Measurements from ENCODE around the gene MAGED2. TPM values are rescaled to one million over a fixed set of nuclear protein-coding genes. Genes with fewer than 3 reads are reported as not detected.

Gene MAGED2
- polyA plus RNA-seq, 3 donors: 38.3 to 43.5 (median 39.1) TPM

GRCh38 chrX:54798137-54798536 lies 9.4 kb upstream of the MAGED2 start, which contains the start of gene ITIH6:
Gene ITIH6 (minus strand): TSS chrX:54798255. CDS start chrX:54798210, 45 bp downstream.
- no peak for TF ChIP-seq CTCF (IDR thresholded peaks at IDR 0.05)
- Histone ChIP-seq H3K4me3 (replicated peaks in 1 of 3; ENCODE audit: low read depth in 2 of 3, low read length in 3 of 3) (no peak within 1 kb of the TSS), H3K9ac (ENCODE audit: insufficient read depth, low read length, poor library complexity, severe bottlenecking) (no peak within 1 kb of the TSS), H4K20me1 (ENCODE audit: insufficient read depth, low read length) (no peaks in the 10 kb centered on the region), H3K4me1 (ENCODE audit: control insufficient read depth in 1 of 2, insufficient read depth in 2 of 2, low read length in 2 of 2) (no peaks in the 10 kb centered on the region), H3K79me2 (ENCODE audit: insufficient read depth, low read length) (no peaks in the 10 kb centered on the region), H3K27me3 (ENCODE audit: control insufficient read depth in 2 of 2, insufficient read depth in 2 of 2, low read length in 2 of 2) (no peaks in the 10 kb centered on the region), H3K9me3 (replicated peaks in 1 of 2; ENCODE audit: control insufficient read depth in 1 of 2, insufficient read depth in 1 of 2, low read length in 2 of 2) (no peaks in the 10 kb centered on the region), H3K36me3 (replicated peaks in 1 of 2; ENCODE audit: control insufficient read depth in 1 of 2, insufficient read depth in 2 of 2, low read length in 2 of 2) (no peaks in the 10 kb centered on the region), H3K4me2 (replicated peaks; ENCODE audit: extremely low read depth, low read length, poor library complexity, severe bottlenecking) (no peak within 1 kb of the TSS), H3K27ac (ENCODE audit: low read depth in 1 of 2, low read length in 2 of 2) (no peak within 1 kb of the TSS), H2AFZ (ENCODE audit: insufficient read depth, low read depth, low read length, poor library complexity, severe bottlenecking) (no peak within 1 kb of the TSS)
- no peaks in the 10 kb centered on the region for H3K9me3 Mint-ChIP-seq
- no peak for DNase-seq
- peaks cover 2 to 10% (median 3%) of the 10 kb centered on the region in 3 donors for H3K27me3 Mint-ChIP-seq (ENCODE audit: low read depth in 3 of 3)
- whole genome bisulfite sequencing (ENCODE audit: insufficient coverage): no CpG with 5 or more reads among the region's 2 CpGs
- H3K27ac Mint-ChIP-seq: no peak within 1 kb of the TSS
- intact Hi-C loops (cut with micrococcal nuclease): no loop called here
- H3K36me3 Mint-ChIP-seq: no peaks in the 10 kb centered on the region
- no peaks in the 10 kb centered on the region for H3K4me1 Mint-ChIP-seq
- H3K4me3 Mint-ChIP-seq: no peak within 1 kb of the TSS

GRCh38 chrX:54799046-54799445 lies 8.5 kb upstream of the MAGED2 start:
- no peak for TF ChIP-seq CTCF (IDR thresholded peaks at IDR 0.05)
- no peaks in the 10 kb centered on the region for H3K4me1 ChIP-seq (ENCODE audit: control insufficient read depth in 1 of 2, insufficient read depth in 2 of 2, low read length in 2 of 2)
- H3K27me3 Mint-ChIP-seq (ENCODE audit: low read depth in 3 of 3): peaks cover 2 to 10% (median 3%) of the 10 kb centered on the region in 3 donors
- no peak overlapping the region for H3K27ac ChIP-seq (ENCODE audit: low read depth in 1 of 2, low read length in 2 of 2)
- H3K79me2 ChIP-seq (ENCODE audit: insufficient read depth, low read length): no peaks in the 10 kb centered on the region
- no peak overlapping the region for H3K4me3 ChIP-seq (replicated peaks in 1 of 3; ENCODE audit: low read depth in 2 of 3, low read length in 3 of 3)
- H3K36me3 ChIP-seq (replicated peaks in 1 of 2; ENCODE audit: control insufficient read depth in 1 of 2, insufficient read depth in 2 of 2, low read length in 2 of 2): no peaks in the 10 kb centered on the region
- intact Hi-C loops (cut with micrococcal nuclease): no loop called here
- no peaks in the 10 kb centered on the region for H4K20me1 ChIP-seq (ENCODE audit: insufficient read depth, low read length)
- no peaks in the 10 kb centered on the region for H3K36me3 Mint-ChIP-seq
- H2AFZ ChIP-seq (ENCODE audit: insufficient read depth, low read depth, low read length, poor library complexity, severe bottlenecking): no peak overlapping the region
- DNase-seq: no peak
- no peaks in the 10 kb centered on the region for H3K9me3 Mint-ChIP-seq
- no peaks in the 10 kb centered on the region for H3K27me3 ChIP-seq (ENCODE audit: control insufficient read depth in 2 of 2, insufficient read depth in 2 of 2, low read length in 2 of 2)
- no peak overlapping the region for H3K4me2 ChIP-seq (replicated peaks; ENCODE audit: extremely low read depth, low read length, poor library complexity, severe bottlenecking)
- H3K4me3 Mint-ChIP-seq: no peak overlapping the region
- no CpG with 5 or more reads among the region's 2 CpGs for WGBS (ENCODE audit: insufficient coverage)
- no peak overlapping the region for H3K27ac Mint-ChIP-seq
- H3K9me3 ChIP-seq (replicated peaks in 1 of 2; ENCODE audit: control insufficient read depth in 1 of 2, insufficient read depth in 1 of 2, low read length in 2 of 2): no peaks in the 10 kb centered on the region
- no peaks in the 10 kb centered on the region for H3K4me1 Mint-ChIP-seq
- H3K9ac ChIP-seq (ENCODE audit: insufficient read depth, low read length, poor library complexity, severe bottlenecking): no peak overlapping the region
